Mucosa of stomach (tissue), 1 donor: ENCODE measurements around the gene NACC1.
A peak's percentile ranks its signal among the peaks of the same experiment; 100 is the strongest.

Experiments used
- H3K27me3 ChIP-seq: one replicate; pipeline ENCODE4 v1.7.0; 2013; ENCODE audit warnings: mild to moderate bottlenecking, low read length; ENCODE audit not compliant: control insufficient read depth, insufficient read depth
- H3K36me3 ChIP-seq: one replicate; pipeline ENCODE4 v1.7.0; 2013; ENCODE audit warnings: low read length; ENCODE audit not compliant: control insufficient read depth, insufficient read depth
- H3K4me1 ChIP-seq: one replicate; pipeline ENCODE4 v1.7.0; 2013; ENCODE audit warnings: mild to moderate bottlenecking, low read length; ENCODE audit not compliant: control insufficient read depth, insufficient read depth
- H3K4me3 ChIP-seq: one replicate; pipeline ENCODE4 v1.7.0; 2013; ENCODE audit warnings: low read length
- H3K9ac ChIP-seq: one replicate; pipeline ENCODE4 v1.7.0; 2013; ENCODE audit warnings: mild to moderate bottlenecking, low read length, moderate library complexity
- H3K9me3 ChIP-seq: one replicate; pipeline ENCODE4 v1.7.0; 2013; ENCODE audit warnings: mild to moderate bottlenecking, low read length, moderate library complexity; ENCODE audit not compliant: control insufficient read depth
- donor health status: Pancreatic carcinoma.

The NACC1 gene

DNA sequence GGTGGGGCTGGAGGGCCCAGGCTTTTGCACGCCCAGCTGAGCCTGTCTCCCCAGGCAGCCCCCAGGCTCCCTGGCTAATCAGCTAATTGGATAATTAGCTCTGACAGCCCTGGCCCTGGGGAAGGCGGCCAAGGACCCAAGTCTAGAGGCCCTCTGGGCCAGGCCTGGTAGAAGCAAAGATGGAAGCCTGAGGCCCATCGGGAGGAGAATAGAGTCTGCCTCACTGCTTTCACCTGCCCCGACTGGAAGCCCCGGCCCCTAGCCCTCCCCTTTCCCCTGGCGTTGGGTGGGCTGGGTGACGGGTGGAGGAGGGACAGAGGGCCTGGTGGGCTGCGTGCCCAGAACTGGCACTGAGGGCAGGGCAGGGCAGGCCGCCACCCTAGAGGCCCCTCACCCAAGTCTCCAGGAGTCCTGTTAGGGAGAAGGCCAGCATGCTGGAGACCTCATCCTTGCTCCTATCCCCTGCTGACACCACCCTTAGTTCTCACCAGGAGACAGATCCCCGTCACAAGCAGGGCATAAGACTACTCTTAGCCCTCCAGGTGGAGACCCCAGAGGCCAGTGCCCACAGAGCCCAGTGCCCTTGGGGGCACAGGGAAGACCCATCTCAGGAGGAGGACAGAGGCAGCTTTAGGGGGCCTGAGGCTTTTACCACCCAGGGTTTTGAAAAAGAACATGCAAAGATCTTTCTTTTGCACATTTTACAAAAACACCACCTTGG, 27.4 kb upstream of the NACC1 start:
- H3K9ac ChIP-seq = no peak overlapping the region
- H3K4me3 ChIP-seq = no peak overlapping the region
- H3K9me3 ChIP-seq = no peaks in the 10 kb centered on the region
- peaks cover 20% of the 10 kb centered on the region for H3K4me1 ChIP-seq
- H3K36me3 ChIP-seq = no peaks in the 10 kb centered on the region
- no peaks in the 10 kb centered on the region for H3K27me3 ChIP-seq

- no peak overlapping the region for H3K9ac ChIP-seq
- no peaks in the 10 kb centered on the region for H3K36me3 ChIP-seq
Measured at GRCh38 chr19:13091400-13092157, 26.5 kb upstream of the NACC1 start.

DNA sequence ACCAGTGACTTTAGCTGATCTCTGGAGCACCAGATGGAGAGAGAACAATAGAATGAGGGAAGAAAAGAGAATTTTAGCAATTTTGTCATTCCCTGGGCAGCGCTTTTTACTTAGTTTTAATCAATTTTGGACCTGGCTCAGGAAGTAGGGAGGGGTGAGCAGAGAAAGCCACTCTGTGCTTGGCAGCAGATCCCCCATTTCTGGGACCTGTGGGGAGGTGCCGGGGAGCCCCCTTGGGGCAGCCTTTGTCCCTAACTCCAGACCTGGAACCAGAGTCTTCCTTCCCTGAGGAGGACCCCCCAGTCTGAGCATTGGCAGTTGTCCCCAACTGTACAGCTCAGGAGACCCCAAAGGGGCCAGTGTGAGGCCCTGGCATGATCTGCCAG, 25.9 kb upstream of the NACC1 start:
- no peak overlapping the region for H3K9ac ChIP-seq
- no peaks in the 10 kb centered on the region for H3K9me3 ChIP-seq
- H3K36me3 ChIP-seq = no peaks in the 10 kb centered on the region
- peaks cover 17% of the 10 kb centered on the region for H3K4me1 ChIP-seq
- H3K4me3 ChIP-seq = no peak overlapping the region
- no peaks in the 10 kb centered on the region for H3K27me3 ChIP-seq

More at GRCh38 chr19:13091400-13092157, 26.5 kb upstream of the NACC1 start:
- Histone ChIP-seq H3K4me1 (peaks cover 17% of the 10 kb centered on the region), H3K4me3 (no peak overlapping the region), H3K27me3 (no peaks in the 10 kb centered on the region), H3K9me3 (no peaks in the 10 kb centered on the region)

- peaks cover 17% of the 10 kb centered on the region for H3K4me1 ChIP-seq
- no peak overlapping the region for H3K9ac ChIP-seq
- H3K9me3 ChIP-seq = no peaks in the 10 kb centered on the region
- no peaks in the 10 kb centered on the region for H3K36me3 ChIP-seq
- H3K27me3 ChIP-seq = no peaks in the 10 kb centered on the region
- no peak overlapping the region for H3K4me3 ChIP-seq
Measured at GRCh38 chr19:13092606-13093235, 25.3 kb upstream of the NACC1 start.

GRCh38 chr19:13093407-13094105, 24.5 kb upstream of the NACC1 start:
- Histone ChIP-seq H3K4me3 (no peak overlapping the region), H3K9ac (peak overlapping the region; percentile 41), H3K4me1 (peaks cover 21% of the 10 kb centered on the region), H3K36me3 (no peaks in the 10 kb centered on the region), H3K27me3 (no peaks in the 10 kb centered on the region), H3K9me3 (no peaks in the 10 kb centered on the region)

- Histone ChIP-seq H3K9ac (peak overlapping the region; percentile 41), H3K9me3 (no peaks in the 10 kb centered on the region), H3K4me1 (peaks cover 26% of the 10 kb centered on the region), H3K36me3 (no peaks in the 10 kb centered on the region), H3K27me3 (no peaks in the 10 kb centered on the region), H3K4me3 (no peak overlapping the region)
Measured at GRCh38 chr19:13094106-13094504, 24.0 kb upstream of the NACC1 start.

- Histone ChIP-seq H3K9ac (no peak overlapping the region), H3K4me3 (no peak overlapping the region), H3K9me3 (no peaks in the 10 kb centered on the region), H3K4me1 (peaks cover 33% of the 10 kb centered on the region), H3K36me3 (no peaks in the 10 kb centered on the region), H3K27me3 (no peaks in the 10 kb centered on the region)
Measured at GRCh38 chr19:13094771-13095392, 23.2 kb upstream of the NACC1 start.

DNA sequence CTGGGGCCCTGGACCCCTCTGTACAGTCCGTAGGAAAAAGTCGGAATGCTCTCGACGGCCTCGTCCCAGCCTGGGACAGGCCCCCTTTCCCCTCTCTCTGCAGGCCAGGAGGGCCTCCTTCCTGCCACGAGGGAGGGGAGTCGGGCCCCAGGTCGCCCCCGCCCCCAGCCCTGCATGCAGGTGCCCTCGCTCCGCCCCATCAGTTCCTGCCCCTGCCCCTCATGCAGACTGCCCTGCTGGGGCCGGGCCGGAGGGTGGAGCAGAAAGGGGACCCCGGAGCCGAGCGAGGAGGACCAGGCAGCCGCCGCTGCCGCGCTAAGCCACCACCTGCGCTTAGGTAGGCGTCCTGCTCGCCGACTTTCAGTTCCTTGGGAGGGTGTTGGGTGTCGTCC, 22.7 kb upstream of the NACC1 start:
- H3K4me1 ChIP-seq = peaks cover 37% of the 10 kb centered on the region
- no peaks in the 10 kb centered on the region for H3K27me3 ChIP-seq
- no peak overlapping the region for H3K4me3 ChIP-seq

GRCh38 chr19:13095934-13096927, 21.8 kb upstream of the NACC1 start:
- Histone ChIP-seq H3K9ac (no peak overlapping the region), H3K9me3 (no peaks in the 10 kb centered on the region), H3K4me1 (peaks cover 37% of the 10 kb centered on the region), H3K27me3 (no peaks in the 10 kb centered on the region), H3K36me3 (no peaks in the 10 kb centered on the region), H3K4me3 (no peak overlapping the region)

More for the DNA sequence above, 22.7 kb upstream of the NACC1 start:
- Histone ChIP-seq H3K36me3 (no peaks in the 10 kb centered on the region), H3K9ac (no peak overlapping the region), H3K9me3 (no peaks in the 10 kb centered on the region)

DNA sequence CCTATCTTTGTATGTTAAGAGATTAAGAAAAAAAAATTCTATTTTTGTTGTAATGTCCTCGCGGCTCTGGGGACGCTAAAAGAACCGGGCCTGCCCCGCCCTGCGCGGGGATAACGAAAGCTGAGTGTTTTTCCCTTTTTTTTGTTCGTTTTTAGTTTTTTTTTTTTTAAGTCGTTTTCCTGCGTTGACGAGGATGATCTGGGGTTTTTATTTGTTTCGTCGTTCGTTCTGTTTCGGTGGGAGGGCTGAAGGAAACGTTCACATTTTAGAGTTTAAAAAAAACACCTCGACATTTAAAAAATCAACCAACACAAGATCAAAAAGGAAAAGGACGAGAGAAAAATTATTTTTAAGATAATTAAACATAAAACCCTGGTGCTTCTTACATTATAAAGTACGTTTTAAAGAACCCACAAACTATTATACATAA, 21.0 kb upstream of the NACC1 start:
- H3K36me3 ChIP-seq = no peaks in the 10 kb centered on the region

More for the DNA sequence above, 21.0 kb upstream of the NACC1 start:
- Histone ChIP-seq H3K9me3 (no peaks in the 10 kb centered on the region), H3K9ac (no peak overlapping the region), H3K4me1 (peaks cover 45% of the 10 kb centered on the region), H3K4me3 (no peak overlapping the region), H3K27me3 (no peaks in the 10 kb centered on the region)
